C4-2B (cell line): Measurements from ENCODE around the gene CENPA.

ENCODE experiments used
- ZFX ChIP-seq: fragments of 450-650 bp; IDR thresholded peaks from 2 replicates; pipeline ENCODE4 v1.6.1; 2017
- TF ChIP-seq, protein P1 (sequence below): fragments of 450-650 bp; conservative IDR thresholded peaks from 2 replicates; pipeline ENCODE4 v1.5.1; 2017; ENCODE audit warnings: mild to moderate bottlenecking

GRCh38 chr2:26742048-26742770 is 43.6 kb upstream of the CENPA start:
- TF ChIP-seq, protein P1, sequence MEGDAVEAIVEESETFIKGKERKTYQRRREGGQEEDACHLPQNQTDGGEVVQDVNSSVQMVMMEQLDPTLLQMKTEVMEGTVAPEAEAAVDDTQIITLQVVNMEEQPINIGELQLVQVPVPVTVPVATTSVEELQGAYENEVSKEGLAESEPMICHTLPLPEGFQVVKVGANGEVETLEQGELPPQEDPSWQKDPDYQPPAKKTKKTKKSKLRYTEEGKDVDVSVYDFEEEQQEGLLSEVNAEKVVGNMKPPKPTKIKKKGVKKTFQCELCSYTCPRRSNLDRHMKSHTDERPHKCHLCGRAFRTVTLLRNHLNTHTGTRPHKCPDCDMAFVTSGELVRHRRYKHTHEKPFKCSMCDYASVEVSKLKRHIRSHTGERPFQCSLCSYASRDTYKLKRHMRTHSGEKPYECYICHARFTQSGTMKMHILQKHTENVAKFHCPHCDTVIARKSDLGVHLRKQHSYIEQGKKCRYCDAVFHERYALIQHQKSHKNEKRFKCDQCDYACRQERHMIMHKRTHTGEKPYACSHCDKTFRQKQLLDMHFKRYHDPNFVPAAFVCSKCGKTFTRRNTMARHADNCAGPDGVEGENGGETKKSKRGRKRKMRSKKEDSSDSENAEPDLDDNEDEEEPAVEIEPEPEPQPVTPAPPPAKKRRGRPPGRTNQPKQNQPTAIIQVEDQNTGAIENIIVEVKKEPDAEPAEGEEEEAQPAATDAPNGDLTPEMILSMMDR = no peak
- no peak for TF ChIP-seq ZFX
